CD8-positive, alpha-beta memory T cell (primary cell): ENCODE results near the gene SRRM4. TPM values are rescaled to one million over a fixed set of nuclear protein-coding genes. Genes with fewer than 3 reads are reported as not detected.

Experiments used
- CTCF ChIA-PET: fragments of 350-600 bp; sonication (Branson Sonifier 250); formaldehyde crosslinking; loops from one replicate; lab custom pipeline; 2021; ENCODE audit warnings: antibody characterized with exemption; lab: Charles Lee
- POLR2A ChIA-PET: fragments of 350-600 bp; sonication (Branson Sonifier 250); formaldehyde crosslinking; loops from one replicate; lab custom pipeline; 2021; ENCODE audit warnings: antibody characterized with exemption; lab: Charles Lee
- DNase-seq, 5 donors: peaks; one replicate each; pipeline versions ENCODE4 v3.0.0 to v3.0.0-alpha.2; 2020 to 2022; ENCODE audit warnings: mixed read lengths in 1 of 5
- H3K27ac ChIP-seq: one replicate; pipeline ENCODE4 v1.7.0; 2013; ENCODE audit warnings: low read depth, mild to moderate bottlenecking, low read length, moderate library complexity
- H3K27me3 ChIP-seq: 2 replicates; pipeline ENCODE4 v1.7.0; 2013; ENCODE audit warnings: low read length, mild to moderate bottlenecking; ENCODE audit not compliant: insufficient read depth, poor library complexity, severe bottlenecking
- H3K36me3 ChIP-seq: 2 replicates; pipeline ENCODE4 v1.7.0; 2013; ENCODE audit warnings: mild to moderate bottlenecking, low read length, moderate library complexity; ENCODE audit not compliant: insufficient read depth
- H3K4me1 ChIP-seq: 2 replicates; pipeline ENCODE4 v1.7.0; 2013; ENCODE audit warnings: mild to moderate bottlenecking, low read length, moderate library complexity; ENCODE audit not compliant: insufficient read depth
- H3K4me3 ChIP-seq: 2 replicates; pipeline ENCODE4 v1.7.0; 2013; ENCODE audit warnings: mild to moderate bottlenecking, low read length
- H3K9me3 ChIP-seq: 2 replicates; pipeline ENCODE4 v1.7.0; 2013; ENCODE audit warnings: mild to moderate bottlenecking, low read length
- H3K27ac Mint-ChIP-seq, 8 donors: one replicate each; pipeline ENCODE4 v1.8.0; 2020 to 2021; ENCODE audit warnings: mixed read lengths in 8 of 8, mild to moderate bottlenecking in 6 of 8, inconsistent platforms in 3 of 8, moderate library complexity in 3 of 8
- H3K27me3 Mint-ChIP-seq, 2 donors: one replicate each; pipeline ENCODE4 v1.8.0; 2020 to 2021; ENCODE audit warnings: mixed read lengths in 2 of 2, mild to moderate bottlenecking in 1 of 2, moderate library complexity in 1 of 2
- H3K36me3 Mint-ChIP-seq, 3 donors: one replicate each; pipeline ENCODE4 v1.8.0; 2020 to 2021; ENCODE audit warnings: mixed read lengths in 3 of 3, inconsistent platforms in 1 of 3, mild to moderate bottlenecking in 1 of 3
- H3K4me1 Mint-ChIP-seq, 3 donors: one replicate each; pipeline ENCODE4 v1.8.0; 2020 to 2021; ENCODE audit warnings: mixed read lengths in 3 of 3, inconsistent platforms in 1 of 3, mild to moderate bottlenecking in 1 of 3
- H3K4me3 Mint-ChIP-seq, 7 donors: one replicate each; pipeline ENCODE4 v1.8.0; 2020 to 2021; ENCODE audit warnings: mixed read lengths in 7 of 7, mild to moderate bottlenecking in 6 of 7, moderate library complexity in 4 of 7, inconsistent platforms in 2 of 7
- H3K9me3 Mint-ChIP-seq, 5 donors: one replicate each; pipeline ENCODE4 v1.8.0; 2020 to 2022; ENCODE audit warnings: mixed read lengths in 5 of 5, mild to moderate bottlenecking in 3 of 5, moderate library complexity in 2 of 5, inconsistent platforms in 1 of 5
- polyA plus RNA-seq: library from polyadenylated mRNA; unstranded; fragments of 300-500 nt; fragmentation: Illumina TruSeq; gene quantifications from one replicate; pipeline ENCODE4 v1.2.3, GENCODE V29; 2021
- total RNA-seq, 2 experiments: library from RNA; stranded (reverse); gene quantifications; one replicate each; pipeline ENCODE4 v1.2.3, GENCODE V29; 2021

SRRM4 gene
- total and polyA plus RNA-seq, 3 experiments from 2014 or later, result not detected

GRCh38 chr12:119075918-119076317 lies 94.6 kb downstream of the SRRM4 start:
- no peak for DNase-seq
- no peaks in the 10 kb centered on the region for H3K9me3 Mint-ChIP-seq
- H3K4me1 ChIP-seq, result no peaks in the 10 kb centered on the region
- POLR2A ChIA-PET, result no interaction called here
- H3K27me3 ChIP-seq, result no peaks in the 10 kb centered on the region
- CTCF ChIA-PET, result no interaction called here
- no peak overlapping the region for H3K27ac Mint-ChIP-seq
- H3K4me3 ChIP-seq, result no peak overlapping the region
- no peak overlapping the region for H3K27ac ChIP-seq
- H3K36me3 Mint-ChIP-seq, result no peaks in the 10 kb centered on the region
- no peaks in the 10 kb centered on the region for H3K9me3 ChIP-seq
- peaks cover 0 to 2% of the 10 kb centered on the region in 2 donors for H3K27me3 Mint-ChIP-seq
- no peaks in the 10 kb centered on the region for H3K4me1 Mint-ChIP-seq
- no peaks in the 10 kb centered on the region for H3K36me3 ChIP-seq
- H3K4me3 Mint-ChIP-seq, result no peak overlapping the region

DNA sequence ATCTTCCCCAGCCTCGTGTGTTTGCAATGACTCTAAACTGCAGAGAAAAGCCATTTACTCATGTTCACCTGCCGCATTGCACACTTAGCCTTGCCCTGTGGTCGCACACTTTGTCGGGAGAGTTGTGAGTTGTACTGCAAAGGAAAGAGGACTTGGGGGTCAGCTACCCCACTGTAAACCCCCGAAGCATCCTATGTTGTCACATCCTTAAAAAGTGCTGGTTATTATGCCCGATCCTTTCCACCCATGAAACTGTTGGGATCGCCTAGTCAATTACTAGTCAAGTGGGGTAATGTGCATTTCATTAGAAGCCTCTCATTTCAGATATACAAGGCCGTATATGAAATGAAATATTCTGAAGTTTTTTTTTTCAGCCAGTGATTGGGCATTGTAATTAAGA lies 98.2 kb downstream of the SRRM4 start:
- Mint-ChIP-seq H3K27me3 (peaks cover 0 to 10% of the 10 kb centered on the region in 2 donors), H3K4me1 (no peaks in the 10 kb centered on the region), H3K4me3 (no peak overlapping the region), H3K9me3 (peaks cover 0 to 2% (median 0%) of the 10 kb centered on the region in 5 donors), H3K36me3 (no peaks in the 10 kb centered on the region), H3K27ac (no peak overlapping the region)
- H3K27ac ChIP-seq, result no peak overlapping the region
- no peak for DNase-seq
- no peaks in the 10 kb centered on the region for H3K9me3 ChIP-seq
- no peaks in the 10 kb centered on the region for H3K36me3 ChIP-seq
- no peaks in the 10 kb centered on the region for H3K27me3 ChIP-seq
- ChIA-PET POLR2A (no interaction called here), CTCF (no interaction called here)
- no peaks in the 10 kb centered on the region for H3K4me1 ChIP-seq
- H3K4me3 ChIP-seq, result no peak overlapping the region

- CTCF ChIA-PET, result no interaction called here
- H3K27ac ChIP-seq, result no peak overlapping the region
- DNase-seq, result no peak
- H3K9me3 Mint-ChIP-seq, result peaks cover 0 to 6% (median 0%) of the 10 kb centered on the region in 5 donors
- H3K9me3 ChIP-seq, result no peaks in the 10 kb centered on the region
- H3K27me3 ChIP-seq, result no peaks in the 10 kb centered on the region
- H3K4me1 Mint-ChIP-seq, result no peaks in the 10 kb centered on the region
- H3K36me3 ChIP-seq, result no peaks in the 10 kb centered on the region
- no peaks in the 10 kb centered on the region for H3K36me3 Mint-ChIP-seq
- H3K27ac Mint-ChIP-seq, result no peak overlapping the region
- H3K4me3 Mint-ChIP-seq, result no peak overlapping the region
- no peaks in the 10 kb centered on the region for H3K4me1 ChIP-seq
- no peak overlapping the region for H3K4me3 ChIP-seq
- POLR2A ChIA-PET, result no interaction called here
- peaks cover 0 to 14% of the 10 kb centered on the region in 2 donors for H3K27me3 Mint-ChIP-seq
Measured at GRCh38 chr12:119082016-119082415, 100.7 kb downstream of the SRRM4 start.

DNA sequence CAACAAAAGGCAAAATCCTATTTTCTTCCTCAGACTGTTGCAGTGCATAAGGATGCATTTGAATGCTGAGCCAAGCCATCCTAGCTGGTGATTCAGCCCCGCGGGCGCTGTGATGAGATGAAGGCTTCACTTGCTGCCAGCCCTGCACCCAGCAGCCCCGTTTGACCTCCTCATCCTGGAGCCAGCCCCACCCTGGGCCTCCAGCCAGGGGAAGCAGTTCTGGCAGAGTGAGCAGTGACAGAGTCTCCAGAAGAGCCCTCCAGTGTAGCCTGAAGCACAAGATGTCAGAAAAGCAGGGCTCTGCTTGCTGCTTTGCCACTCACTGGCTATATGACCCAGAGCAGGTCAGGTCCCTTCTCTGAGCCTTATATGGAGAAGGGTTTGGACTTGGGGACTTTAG lies 101.2 kb downstream of the SRRM4 start:
- CTCF ChIA-PET, result no interaction called here
- Mint-ChIP-seq H3K36me3 (no peaks in the 10 kb centered on the region), H3K4me1 (no peaks in the 10 kb centered on the region), H3K27ac (no peak overlapping the region), H3K4me3 (no peak overlapping the region), H3K27me3 (peaks cover 0 to 14% of the 10 kb centered on the region in 2 donors), H3K9me3 (peaks cover 0 to 6% (median 0%) of the 10 kb centered on the region in 5 donors)
- Histone ChIP-seq H3K27ac (no peak overlapping the region), H3K27me3 (no peaks in the 10 kb centered on the region), H3K9me3 (no peaks in the 10 kb centered on the region), H3K36me3 (no peaks in the 10 kb centered on the region), H3K4me3 (no peak overlapping the region), H3K4me1 (no peaks in the 10 kb centered on the region)
- POLR2A ChIA-PET, result no interaction called here
- DNase-seq, result no peak

GRCh38 chr12:119088685-119089379 lies 107.5 kb downstream of the SRRM4 start:
- Mint-ChIP-seq H3K36me3 (no peaks in the 10 kb centered on the region), H3K27ac (no peak overlapping the region), H3K4me3 (no peak overlapping the region), H3K27me3 (peaks cover 0 to 7% of the 10 kb centered on the region in 2 donors), H3K4me1 (no peaks in the 10 kb centered on the region), H3K9me3 (peaks cover 0 to 6% (median 2%) of the 10 kb centered on the region in 5 donors)
- Histone ChIP-seq H3K4me3 (no peak overlapping the region), H3K27me3 (no peaks in the 10 kb centered on the region), H3K36me3 (no peaks in the 10 kb centered on the region), H3K9me3 (no peaks in the 10 kb centered on the region), H3K4me1 (no peaks in the 10 kb centered on the region), H3K27ac (no peak overlapping the region)
- CTCF ChIA-PET, result no interaction called here
- POLR2A ChIA-PET, result no interaction called here
- no peak for DNase-seq

DNA sequence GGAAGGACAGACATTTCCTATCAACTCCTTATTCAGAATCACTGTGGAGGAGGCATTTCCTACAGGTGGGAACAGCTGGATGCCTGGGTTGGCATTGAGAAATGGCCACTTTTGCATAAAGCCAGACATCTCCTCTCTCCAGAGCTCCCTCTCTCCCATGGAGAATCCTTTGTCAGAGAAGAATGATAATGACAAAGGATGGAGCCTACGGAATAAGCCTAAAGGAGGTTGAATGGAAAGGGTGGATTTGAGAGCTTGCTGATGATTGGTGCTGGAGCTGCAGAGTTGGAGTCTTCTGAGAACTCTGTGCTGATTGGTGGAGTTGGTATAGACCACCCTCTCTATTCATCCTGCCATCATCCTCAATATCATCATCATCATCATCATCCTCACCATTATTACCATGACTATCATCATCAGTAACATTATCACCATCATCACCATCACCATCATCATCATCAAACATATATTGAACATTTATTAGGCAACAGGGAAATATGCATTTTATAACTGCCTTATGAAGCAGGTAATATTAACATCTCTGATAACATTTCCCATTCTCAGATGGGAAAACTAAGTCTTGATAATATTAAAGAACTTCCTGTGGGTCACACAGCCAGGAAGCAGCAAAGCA lies 108.2 kb downstream of the SRRM4 start:
- no peak overlapping the region for H3K4me3 Mint-ChIP-seq
- no peaks in the 10 kb centered on the region for H3K27me3 ChIP-seq
- H3K4me1 Mint-ChIP-seq, result no peaks in the 10 kb centered on the region
- peaks cover 0 to 7% (median 2%) of the 10 kb centered on the region in 5 donors for H3K9me3 Mint-ChIP-seq
- ChIA-PET POLR2A (no interaction called here), CTCF (no interaction called here)
- H3K36me3 ChIP-seq, result no peaks in the 10 kb centered on the region
- H3K9me3 ChIP-seq, result no peaks in the 10 kb centered on the region
- no peaks in the 10 kb centered on the region for H3K4me1 ChIP-seq
- no peak overlapping the region for H3K4me3 ChIP-seq
- no peak overlapping the region for H3K27ac ChIP-seq
- no peak overlapping the region for H3K27ac Mint-ChIP-seq
- H3K36me3 Mint-ChIP-seq, result no peaks in the 10 kb centered on the region
- no peak for DNase-seq
- H3K27me3 Mint-ChIP-seq, result peaks cover 0 to 4% of the 10 kb centered on the region in 2 donors

DNA sequence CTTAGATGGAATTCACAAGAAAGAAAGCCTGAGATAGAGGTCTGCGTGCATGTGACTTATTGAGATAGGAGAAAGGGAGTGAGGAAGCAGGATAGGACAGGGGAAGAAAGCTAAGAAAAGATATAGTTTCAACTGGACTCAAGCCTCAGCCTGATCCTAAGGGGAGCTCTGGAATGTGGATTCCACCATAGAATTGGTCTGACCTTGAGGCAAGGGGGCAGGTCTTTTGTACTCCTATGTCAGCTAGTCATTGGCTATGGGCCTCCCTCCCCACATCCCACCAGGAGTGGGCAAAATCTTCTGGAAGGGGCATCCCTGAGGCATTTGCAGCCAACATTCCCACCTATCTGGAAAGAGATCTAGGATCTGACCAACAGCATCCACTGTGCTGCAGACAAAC lies 108.9 kb downstream of the SRRM4 start:
- no peaks in the 10 kb centered on the region for H3K36me3 Mint-ChIP-seq
- H3K4me1 Mint-ChIP-seq, result no peaks in the 10 kb centered on the region
- no peaks in the 10 kb centered on the region for H3K9me3 ChIP-seq
- POLR2A ChIA-PET, result no interaction called here
- H3K27ac Mint-ChIP-seq, result no peak overlapping the region
- DNase-seq, result no peak
- H3K4me3 ChIP-seq, result no peak overlapping the region
- no peaks in the 10 kb centered on the region for H3K36me3 ChIP-seq
- peaks cover 0 to 11% (median 3%) of the 10 kb centered on the region in 5 donors for H3K9me3 Mint-ChIP-seq
- no peak overlapping the region for H3K4me3 Mint-ChIP-seq
- CTCF ChIA-PET, result no interaction called here
- no peak overlapping the region for H3K27ac ChIP-seq
- H3K4me1 ChIP-seq, result no peaks in the 10 kb centered on the region
- H3K27me3 Mint-ChIP-seq, result peaks cover 0 to 4% of the 10 kb centered on the region in 2 donors
- no peaks in the 10 kb centered on the region for H3K27me3 ChIP-seq

DNA sequence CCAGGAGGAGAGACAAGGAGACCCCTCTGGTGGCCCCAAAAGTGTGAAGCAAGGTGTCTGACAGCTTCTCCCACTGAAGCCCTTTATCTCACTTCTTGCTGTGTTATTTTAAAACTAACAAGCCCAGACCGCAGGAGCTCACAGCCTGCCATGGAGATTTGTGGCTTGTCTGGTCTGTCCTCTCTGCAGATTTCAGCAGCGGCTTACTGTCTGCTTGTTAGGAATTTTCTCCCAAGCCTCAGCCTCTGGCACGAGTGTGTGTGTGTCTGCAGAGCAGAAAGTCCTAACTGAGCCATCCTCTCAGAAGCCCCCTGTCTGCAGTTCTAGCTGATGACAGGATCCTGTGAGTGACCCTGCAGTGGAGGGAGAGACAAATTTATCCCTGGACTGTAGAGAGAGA lies 109.5 kb downstream of the SRRM4 start:
- Histone ChIP-seq H3K36me3 (no peaks in the 10 kb centered on the region), H3K27ac (no peak overlapping the region), H3K27me3 (no peaks in the 10 kb centered on the region), H3K9me3 (no peaks in the 10 kb centered on the region), H3K4me3 (no peak overlapping the region), H3K4me1 (no peaks in the 10 kb centered on the region)
- DNase-seq, result no peak
- no peak overlapping the region for H3K27ac Mint-ChIP-seq
- H3K9me3 Mint-ChIP-seq, result peaks cover 0 to 11% (median 1%) of the 10 kb centered on the region in 5 donors
- no peak overlapping the region for H3K4me3 Mint-ChIP-seq
- H3K4me1 Mint-ChIP-seq, result no peaks in the 10 kb centered on the region
- ChIA-PET POLR2A (no interaction called here), CTCF (no interaction called here)
- H3K27me3 Mint-ChIP-seq, result no peaks in the 10 kb centered on the region
- no peaks in the 10 kb centered on the region for H3K36me3 Mint-ChIP-seq
